Adrenal gland (tissue), 12 donors: ENCODE data around the gene VTA1. TPM values are rescaled to one million over a fixed set of nuclear protein-coding genes. Genes with fewer than 3 reads are reported as not detected.
A peak's percentile ranks its signal among the peaks of the same experiment; 100 is the strongest.
"Not testable (repeated sequence)": the region's sequence is repeated elsewhere in the genome, so short reads cannot be mapped to it uniquely, and the experiment has no call there.

ENCODE experiments used
- DNase-seq, 7 donors: peaks; one replicate each; pipeline ENCODE4 v3.0.0-alpha.2; 2019 to 2020
- H3K27ac ChIP-seq, 5 donors: fragments of 200-600 bp; sonication (generic) in 4 of 5; 1 replicate in 3 of 5; 2 replicates in 2 of 5; pipeline versions ENCODE4 v1.5.1 to v1.8.0; 2016 to 2020; ENCODE audit warnings: mild to moderate bottlenecking in 1 of 5
- H3K27me3 ChIP-seq: fragments of 200-600 bp; 2 replicates; pipeline ENCODE4 v1.8.0; 2021
- H3K36me3 ChIP-seq, 2 donors: fragments of 200-600 bp; replicated peaks in 1 of 2; 1 replicate in 1 of 2; 2 replicates in 1 of 2; pipeline versions ENCODE4 v1.5.1 to v1.8.0; 2018 to 2022
- H3K4me1 ChIP-seq, 2 donors: fragments of 200-600 bp; replicated peaks in 1 of 2; 1 replicate in 1 of 2; 2 replicates in 1 of 2; pipeline versions ENCODE4 v1.5.1 to v1.8.0; 2018 to 2021
- H3K4me3 ChIP-seq, 4 donors: fragments of 200-600 bp; sonication (generic) in 3 of 4; one replicate each; pipeline ENCODE4 v1.5.1; 2016 to 2018
- H3K9me3 ChIP-seq, 3 donors: fragments of 200-600 bp; sonication (generic) in 1 of 3; replicated peaks in 1 of 3; 1 replicate in 2 of 3; 2 replicates in 1 of 3; pipeline versions ENCODE4 v1.5.1 to v1.8.0; 2016 to 2021
- POLR2A ChIP-seq, 2 donors: fragments of 450-650 bp; IDR thresholded peaks; one replicate each; pipeline ENCODE4 v1.6.1; 2017; ENCODE audit warnings: antibody characterized with exemption in 2 of 2, mild to moderate bottlenecking in 2 of 2, moderate library complexity in 1 of 2
- WGBS, 4 donors: extraction: QIAGEN DNeasy Blood & Tissue Kit in 2 of 4; methylation state at CpG; one replicate each; pipeline versions ENCODE4 v1.1.5 to v1.1.7; 2013 to 2017; 5-methylcytosine and 5-hydroxymethylcytosine counted together
- intact Hi-C, 2 donors: fragments of 100-400 bp; cut with DNase I; formaldehyde crosslinking; loops; one replicate each; pipeline versions ENCODE4 v1.14.1 to v1.15.0; 2022 to 2023
- polyA plus RNA-seq, 3 donors: library from polyadenylated mRNA; stranded (reverse); fragments of 200-250 nt in 2 of 3; fragments of 350-450 nt in 1 of 3; fragmentation: Illumina TruSeq in 1 of 3; extraction: RNeasy Lipid Tissue Mini Kit (QIAGEN cat#74804) in 1 of 3; gene quantifications; one replicate each; pipeline ENCODE4 v1.2.3, GENCODE V29; 2013 to 2014
- total RNA-seq, 9 donors: library from RNA; depleted of rRNA in 4 of 9; stranded (reverse); fragments of >200 nt in 4 of 9; fragments of 120-200 nt in 1 of 9; fragmentation: NEBNext Ultra II Directional in 1 of 9; extraction: Animal tissue kit (Norgen Biotek cat#: 25700) in 1 of 9; gene quantifications; one replicate each; pipeline versions ENCODE4 v1.1.0 to v1.2.4, GENCODE V29; 2013 to 2023
- TF ChIP-seq, protein P1 (sequence below), 6 experiments: fragments of 450-650 bp in 4 of 6; fragments of 200-600 bp in 2 of 6; sonication (generic) in 1 of 6; IDR thresholded peaks; 1 replicate in 5 of 6; 2 replicates in 1 of 6; pipeline versions ENCODE4 v1.5.1 to v1.8.0; 2016 to 2021; ENCODE audit warnings: antibody characterized with exemption in 6 of 6, mild to moderate bottlenecking in 2 of 6, moderate library complexity in 1 of 6
- donor health status: healthy with polysubstance abuse.
- donor health status: Bipolar disorder and iron deficiency.
- donor health status: DM: yes; HTN: yes; CAD: no.
- donor health status: DM: no; HTN: no; CAD: no.
- donor health status: DM: no; HTN: no; CAD: no.
- donor health status: DM: yes; HTN: yes; CAD: no.

VTA1 gene
- total and polyA plus RNA-seq, 12 donors, result 9.7 to 73.9 (median 33.9) TPM

DNA sequence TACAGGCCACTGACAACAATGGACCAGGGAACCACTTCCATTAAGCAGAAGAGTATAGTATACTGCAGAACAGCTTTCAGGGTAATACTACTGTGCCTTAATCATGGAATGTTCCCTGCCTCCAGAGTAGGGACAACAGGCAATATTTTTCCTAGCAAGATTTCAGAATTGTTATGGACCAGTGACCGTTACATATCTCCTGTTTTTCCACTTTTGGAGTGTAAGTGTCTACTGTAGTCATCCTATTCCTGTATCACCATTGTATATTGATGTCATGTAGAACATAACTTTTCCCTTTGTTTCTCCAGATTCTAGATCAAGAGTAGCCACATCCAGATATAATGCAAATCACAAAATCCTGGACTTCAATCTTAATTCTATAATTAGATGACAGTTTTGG is 16.2 kb upstream of the VTA1 start:
- no peak for DNase-seq
- no peak overlapping the region for H3K27ac ChIP-seq
- H3K4me3 ChIP-seq, result no peak overlapping the region
- H3K36me3 ChIP-seq, result no peaks in the 10 kb centered on the region
- TF ChIP-seq POLR2A (IDR thresholded peaks at IDR 0.05), result no peak
- TF ChIP-seq, protein P1, sequence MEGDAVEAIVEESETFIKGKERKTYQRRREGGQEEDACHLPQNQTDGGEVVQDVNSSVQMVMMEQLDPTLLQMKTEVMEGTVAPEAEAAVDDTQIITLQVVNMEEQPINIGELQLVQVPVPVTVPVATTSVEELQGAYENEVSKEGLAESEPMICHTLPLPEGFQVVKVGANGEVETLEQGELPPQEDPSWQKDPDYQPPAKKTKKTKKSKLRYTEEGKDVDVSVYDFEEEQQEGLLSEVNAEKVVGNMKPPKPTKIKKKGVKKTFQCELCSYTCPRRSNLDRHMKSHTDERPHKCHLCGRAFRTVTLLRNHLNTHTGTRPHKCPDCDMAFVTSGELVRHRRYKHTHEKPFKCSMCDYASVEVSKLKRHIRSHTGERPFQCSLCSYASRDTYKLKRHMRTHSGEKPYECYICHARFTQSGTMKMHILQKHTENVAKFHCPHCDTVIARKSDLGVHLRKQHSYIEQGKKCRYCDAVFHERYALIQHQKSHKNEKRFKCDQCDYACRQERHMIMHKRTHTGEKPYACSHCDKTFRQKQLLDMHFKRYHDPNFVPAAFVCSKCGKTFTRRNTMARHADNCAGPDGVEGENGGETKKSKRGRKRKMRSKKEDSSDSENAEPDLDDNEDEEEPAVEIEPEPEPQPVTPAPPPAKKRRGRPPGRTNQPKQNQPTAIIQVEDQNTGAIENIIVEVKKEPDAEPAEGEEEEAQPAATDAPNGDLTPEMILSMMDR (IDR thresholded peaks at IDR 0.05), result no peak
- no peaks in the 10 kb centered on the region for H3K9me3 ChIP-seq
- peaks cover 5% of the 10 kb centered on the region for H3K27me3 ChIP-seq
- intact Hi-C loops, result no loop called here
- H3K4me1 ChIP-seq, result no peaks in the 10 kb centered on the region
- 81 to 91% (median 88%) methylated on average over 1 of the region's 1 CpG for WGBS, 4 donors

DNA sequence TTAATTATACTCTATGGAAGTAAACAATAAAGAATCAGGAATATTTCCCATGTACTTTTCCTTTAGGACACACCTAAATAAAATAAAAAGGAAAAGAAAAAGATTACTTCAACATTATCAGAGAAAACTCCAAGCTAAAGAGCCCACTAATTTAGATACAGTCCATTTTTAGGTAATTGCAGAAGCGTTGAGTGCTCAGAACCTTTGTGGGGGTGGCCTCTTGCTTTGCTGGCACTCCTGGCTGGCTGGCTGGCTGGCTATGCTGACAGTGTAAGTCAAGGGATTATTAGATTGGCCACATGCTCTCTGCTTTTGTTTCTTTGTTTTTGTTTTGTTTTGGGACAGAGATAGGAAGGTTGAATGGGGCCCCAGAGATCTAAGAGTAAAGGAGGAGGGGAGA is 14.4 kb upstream of the VTA1 start, which contains the start of gene GJE1:
Gene GJE1 (plus strand): TSS at position 301 of the 400 bp plus-strand sequence. CDS start 234 bp downstream, outside the sequence.
- no peaks in the 10 kb centered on the region for H3K9me3 ChIP-seq
- DNase-seq, result no peak
- intact Hi-C loops, result no loop called here
- H3K27me3 ChIP-seq, result peaks cover 5% of the 10 kb centered on the region
- 58 to 69% (median 63%) methylated on average over 1 of the region's 1 CpG for WGBS, 4 donors
- TF ChIP-seq POLR2A (IDR thresholded peaks at IDR 0.05), result no peak
- TF ChIP-seq, protein P1 (IDR thresholded peaks at IDR 0.05), result no peak
- H3K27ac ChIP-seq, result no peak within 1 kb of the TSS
- no peaks in the 10 kb centered on the region for H3K36me3 ChIP-seq
- H3K4me1 ChIP-seq, result no peaks in the 10 kb centered on the region
- H3K4me3 ChIP-seq, result no peak within 1 kb of the TSS

DNA sequence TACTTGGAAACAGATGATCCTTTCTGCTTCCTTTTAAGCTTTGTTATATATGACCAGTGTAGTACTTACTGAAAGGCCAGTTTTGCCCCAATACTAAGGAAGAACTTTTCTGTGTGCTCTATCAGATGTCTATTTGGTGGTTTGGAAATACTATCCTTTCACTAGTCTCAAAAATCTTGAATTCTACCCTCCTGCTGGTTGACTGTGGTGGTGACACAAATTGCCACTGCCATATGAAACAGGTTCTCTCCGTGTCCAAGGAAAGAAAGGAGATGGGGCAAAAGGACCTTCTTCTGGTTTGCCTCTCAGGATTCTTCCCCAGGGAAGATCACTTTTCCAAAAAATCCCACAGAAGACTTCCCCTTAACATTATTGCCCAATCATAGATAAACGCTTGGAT is 8.2 kb upstream of the VTA1 start:
- Histone ChIP-seq H3K27me3 (no peaks in the 10 kb centered on the region), H3K36me3 (no peaks in the 10 kb centered on the region), H3K4me1 (no peaks in the 10 kb centered on the region), H3K9me3 (no peaks in the 10 kb centered on the region), H3K4me3 (no peak overlapping the region), H3K27ac (no peak overlapping the region)
- DNase-seq, result no peak
- WGBS, 4 donors, result 44 to 63% (median 45%) methylated on average over 2 of the region's 2 CpGs
- intact Hi-C loops, result no loop called here
- TF ChIP-seq POLR2A (IDR thresholded peaks at IDR 0.05), result no peak

DNA sequence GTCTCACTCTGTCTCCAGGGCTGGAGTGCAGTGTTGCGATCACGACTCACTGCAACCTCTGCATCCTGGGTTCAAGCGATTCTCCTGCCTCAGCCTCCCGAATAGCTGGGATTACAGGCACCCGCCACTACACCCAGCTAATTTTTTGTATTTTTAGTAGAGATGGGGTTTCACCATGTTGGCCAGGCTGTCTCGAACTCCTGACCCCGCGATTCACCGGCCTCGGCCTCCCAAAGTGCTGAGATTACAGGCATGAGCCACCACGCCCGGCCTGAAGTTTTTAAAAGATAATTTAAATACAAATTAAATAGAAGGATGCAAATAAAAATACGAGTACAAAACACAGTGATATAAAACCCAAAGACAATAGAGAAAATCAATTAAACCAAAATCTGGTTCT is 5.5 kb upstream of the VTA1 start:
- not testable (repeated sequence) for H3K27me3 ChIP-seq, H3K36me3 ChIP-seq, H3K27ac ChIP-seq, DNase-seq, H3K9me3 ChIP-seq, H3K4me3 ChIP-seq, H3K4me1 ChIP-seq
- WGBS, 4 donors, result 86 to 91% (median 90%) methylated on average over 13 of the region's 13 CpGs
- intact Hi-C loops, result loop anchor here (5.0 to 10.0 kb wide), 3 partner anchors 63 to 243 kb away; no protein-coding TSS in a partner anchor

DNA sequence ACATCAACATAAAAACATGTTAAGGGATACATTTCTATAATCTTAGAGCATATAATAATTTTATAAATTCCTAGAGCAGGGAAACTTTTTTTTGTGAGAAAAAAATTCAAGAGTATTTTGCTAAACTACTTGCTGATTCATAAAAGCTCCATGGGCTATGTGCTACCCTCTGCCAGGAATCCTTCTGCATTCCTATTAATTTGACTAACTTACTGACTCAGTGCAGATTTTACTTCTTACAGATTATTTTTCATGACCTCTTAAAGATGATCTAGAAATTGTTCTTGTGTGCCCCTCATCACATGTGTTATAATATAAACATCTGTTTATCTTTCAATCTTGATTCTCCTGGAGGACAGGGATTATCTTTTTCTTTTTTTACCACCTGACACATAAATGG is 5.7 kb downstream of the VTA1 start:
- peak in 1 of 7 donors; percentile 8 for DNase-seq
- Histone ChIP-seq H3K36me3 (no peaks in the 10 kb centered on the region), H3K4me3 (no peak overlapping the region), H3K9me3 (no peaks in the 10 kb centered on the region), H3K27me3 (no peaks in the 10 kb centered on the region), H3K27ac (no peak overlapping the region), H3K4me1 (peaks cover 4 to 21% of the 10 kb centered on the region in 2 donors)
- intact Hi-C loops, result no loop called here
- no peak for TF ChIP-seq POLR2A (IDR thresholded peaks at IDR 0.05)

DNA sequence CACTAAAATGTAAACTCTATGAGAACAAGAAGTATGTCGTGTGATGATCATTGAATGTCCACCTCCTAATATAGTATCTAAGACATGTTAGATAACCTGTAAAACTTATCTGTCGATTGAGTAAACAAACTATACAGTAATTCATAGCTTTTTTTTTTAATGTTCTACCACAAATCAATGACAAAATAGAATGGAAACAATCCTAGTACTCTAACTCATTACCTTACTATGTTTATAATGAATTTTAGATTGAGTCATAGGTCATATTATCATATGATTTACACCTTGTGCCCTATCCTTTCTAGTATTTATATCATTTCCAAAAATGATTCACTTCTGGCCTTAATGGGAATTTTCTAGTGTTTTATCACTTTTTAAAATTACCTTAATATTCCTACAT is 6.1 kb downstream of the VTA1 start:
- intact Hi-C loops, result no loop called here
- H3K9me3 ChIP-seq, result no peaks in the 10 kb centered on the region
- H3K36me3 ChIP-seq, result no peaks in the 10 kb centered on the region
- peaks cover 0 to 16% of the 10 kb centered on the region in 2 donors for H3K4me1 ChIP-seq
- WGBS, 4 donors, result 43 to 92% (median 66%) methylated on average over 2 of the region's 2 CpGs
- DNase-seq, result no peak
- H3K27ac ChIP-seq, result no peak overlapping the region
- no peak for TF ChIP-seq POLR2A (IDR thresholded peaks at IDR 0.05)
- TF ChIP-seq, protein P1 (IDR thresholded peaks at IDR 0.05), result no peak
- no peaks in the 10 kb centered on the region for H3K27me3 ChIP-seq
- no peak overlapping the region for H3K4me3 ChIP-seq
